HG03196 (cell line): ENCODE data around the gene TGIF1.

Experiments
- ATAC-seq: cut with Tn5 transposase; IDR thresholded peaks from one replicate; pipeline ENCODE4 v1.9.1; 2021; ENCODE audit not compliant: unreplicated experiment

The TGIF1 gene

GRCh38 chr18:3429121-3429520 lies 20.9 kb upstream of the TGIF1 start:
- ATAC-seq = no peak

- ATAC-seq = no peak
Measured at GRCh38 chr18:3434685-3435084, 15.3 kb upstream of the TGIF1 start.

GRCh38 chr18:3440341-3440740 lies 9.6 kb upstream of the TGIF1 start:
- ATAC-seq = no peak

GRCh38 chr18:3441290-3441689 lies 8.7 kb upstream of the TGIF1 start:
- no peak for ATAC-seq

GRCh38 chr18:3442919-3443318 lies 7.1 kb upstream of the TGIF1 start:
- no peak for ATAC-seq

- ATAC-seq = no peak
Measured at GRCh38 chr18:3444296-3444695, 5.7 kb upstream of the TGIF1 start.

- no peak for ATAC-seq
Measured at GRCh38 chr18:3444954-3445353, 5.0 kb upstream of the TGIF1 start.

- ATAC-seq = no peak
Measured at GRCh38 chr18:3447068-3447894, 2.7 kb upstream of the TGIF1 start.

- ATAC-seq = peak; percentile 70
Measured at GRCh38 chr18:3447895-3448837, 1.8 kb upstream of the TGIF1 start.

- peak; percentile 51 for ATAC-seq
Measured at GRCh38 chr18:3448838-3449511, 997 bp upstream of the TGIF1 start.

GRCh38 chr18:3449512-3450011 lies 410 bp upstream of the TGIF1 start:
- ATAC-seq = no peak

GRCh38 chr18:3450799-3451182 lies 819 bp downstream of the TGIF1 start:
- no peak for ATAC-seq

- no peak for ATAC-seq
Measured at GRCh38 chr18:3451183-3451988, 1.4 kb downstream of the TGIF1 start.

- ATAC-seq = no peak
Measured at GRCh38 chr18:3451989-3452749, 2.2 kb downstream of the TGIF1 start.

- ATAC-seq = no peak
Measured at GRCh38 chr18:3452750-3453539, 3.0 kb downstream of the TGIF1 start.

- no peak for ATAC-seq
Measured at GRCh38 chr18:3453540-3454364, 3.8 kb downstream of the TGIF1 start.

GRCh38 chr18:3454365-3455089 lies 4.6 kb downstream of the TGIF1 start:
- no peak for ATAC-seq
